ENCODE data around the gene TACO1.

DNA sequence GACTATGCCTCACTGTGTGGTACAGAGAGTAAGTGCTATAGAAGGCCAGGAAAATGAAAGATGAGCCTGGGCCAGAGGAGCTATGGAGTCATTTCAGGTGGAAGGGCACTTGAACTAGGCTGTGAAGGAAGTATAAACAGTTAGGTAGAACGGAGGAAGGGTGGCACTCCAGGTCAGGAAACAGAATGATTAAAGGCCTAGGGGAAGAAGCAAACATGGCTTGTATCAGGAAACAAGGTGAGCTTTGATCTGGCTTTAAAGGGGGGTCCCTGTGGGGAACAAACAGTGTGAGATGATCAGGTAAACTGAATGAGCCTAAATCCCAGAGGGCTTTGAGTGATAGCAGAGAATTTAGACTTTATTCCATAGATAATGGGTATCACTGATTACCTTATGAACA lies 38.4 kb downstream of the TACO1 start:
- TF ChIP-seq, protein P1, sequence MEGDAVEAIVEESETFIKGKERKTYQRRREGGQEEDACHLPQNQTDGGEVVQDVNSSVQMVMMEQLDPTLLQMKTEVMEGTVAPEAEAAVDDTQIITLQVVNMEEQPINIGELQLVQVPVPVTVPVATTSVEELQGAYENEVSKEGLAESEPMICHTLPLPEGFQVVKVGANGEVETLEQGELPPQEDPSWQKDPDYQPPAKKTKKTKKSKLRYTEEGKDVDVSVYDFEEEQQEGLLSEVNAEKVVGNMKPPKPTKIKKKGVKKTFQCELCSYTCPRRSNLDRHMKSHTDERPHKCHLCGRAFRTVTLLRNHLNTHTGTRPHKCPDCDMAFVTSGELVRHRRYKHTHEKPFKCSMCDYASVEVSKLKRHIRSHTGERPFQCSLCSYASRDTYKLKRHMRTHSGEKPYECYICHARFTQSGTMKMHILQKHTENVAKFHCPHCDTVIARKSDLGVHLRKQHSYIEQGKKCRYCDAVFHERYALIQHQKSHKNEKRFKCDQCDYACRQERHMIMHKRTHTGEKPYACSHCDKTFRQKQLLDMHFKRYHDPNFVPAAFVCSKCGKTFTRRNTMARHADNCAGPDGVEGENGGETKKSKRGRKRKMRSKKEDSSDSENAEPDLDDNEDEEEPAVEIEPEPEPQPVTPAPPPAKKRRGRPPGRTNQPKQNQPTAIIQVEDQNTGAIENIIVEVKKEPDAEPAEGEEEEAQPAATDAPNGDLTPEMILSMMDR (tag by site-specific recombination; IDR thresholded peaks at IDR 0.05): no peak
- TF ChIP-seq, protein P2, sequence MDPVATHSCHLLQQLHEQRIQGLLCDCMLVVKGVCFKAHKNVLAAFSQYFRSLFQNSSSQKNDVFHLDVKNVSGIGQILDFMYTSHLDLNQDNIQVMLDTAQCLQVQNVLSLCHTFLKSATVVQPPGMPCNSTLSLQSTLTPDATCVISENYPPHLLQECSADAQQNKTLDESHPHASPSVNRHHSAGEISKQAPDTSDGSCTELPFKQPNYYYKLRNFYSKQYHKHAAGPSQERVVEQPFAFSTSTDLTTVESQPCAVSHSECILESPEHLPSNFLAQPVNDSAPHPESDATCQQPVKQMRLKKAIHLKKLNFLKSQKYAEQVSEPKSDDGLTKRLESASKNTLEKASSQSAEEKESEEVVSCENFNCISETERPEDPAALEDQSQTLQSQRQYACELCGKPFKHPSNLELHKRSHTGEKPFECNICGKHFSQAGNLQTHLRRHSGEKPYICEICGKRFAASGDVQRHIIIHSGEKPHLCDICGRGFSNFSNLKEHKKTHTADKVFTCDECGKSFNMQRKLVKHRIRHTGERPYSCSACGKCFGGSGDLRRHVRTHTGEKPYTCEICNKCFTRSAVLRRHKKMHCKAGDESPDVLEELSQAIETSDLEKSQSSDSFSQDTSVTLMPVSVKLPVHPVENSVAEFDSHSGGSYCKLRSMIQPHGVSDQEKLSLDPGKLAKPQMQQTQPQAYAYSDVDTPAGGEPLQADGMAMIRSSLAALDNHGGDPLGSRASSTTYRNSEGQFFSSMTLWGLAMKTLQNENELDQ (tag by site-specific recombination; IDR thresholded peaks at IDR 0.05; ENCODE audit: low read depth): no peak
- no peak for TF ChIP-seq ZNF202 (tag by site-specific recombination; IDR thresholded peaks at IDR 0.05; ENCODE audit: borderline replicate concordance)
- no peak for TF ChIP-seq ZNF707 (tag by site-specific recombination; IDR thresholded peaks at IDR 0.05)
- no peak for TF ChIP-seq ZNF350 (tag by site-specific recombination; IDR thresholded peaks at IDR 0.05)
- TF ChIP-seq SP2 (tag by site-specific recombination; IDR thresholded peaks at IDR 0.05): no peak
- no peak for TF ChIP-seq KLF1 (tag by site-specific recombination; IDR thresholded peaks at IDR 0.05)
- TF ChIP-seq ZNF423 (tag by site-specific recombination; IDR thresholded peaks at IDR 0.05): no peak
- no peak for TF ChIP-seq ZNF530 (tag by site-specific recombination; IDR thresholded peaks at IDR 0.05; ENCODE audit: low read depth)
- no peak for TF ChIP-seq GLI2 (tag by site-specific recombination; IDR thresholded peaks at IDR 0.05; ENCODE audit: borderline replicate concordance, low read depth)
- TF ChIP-seq ZFP37 (tag by site-specific recombination; IDR thresholded peaks at IDR 0.05): no peak
- no peak for TF ChIP-seq ZNF169 (tag by site-specific recombination; IDR thresholded peaks at IDR 0.05)
- TF ChIP-seq, protein P3, sequence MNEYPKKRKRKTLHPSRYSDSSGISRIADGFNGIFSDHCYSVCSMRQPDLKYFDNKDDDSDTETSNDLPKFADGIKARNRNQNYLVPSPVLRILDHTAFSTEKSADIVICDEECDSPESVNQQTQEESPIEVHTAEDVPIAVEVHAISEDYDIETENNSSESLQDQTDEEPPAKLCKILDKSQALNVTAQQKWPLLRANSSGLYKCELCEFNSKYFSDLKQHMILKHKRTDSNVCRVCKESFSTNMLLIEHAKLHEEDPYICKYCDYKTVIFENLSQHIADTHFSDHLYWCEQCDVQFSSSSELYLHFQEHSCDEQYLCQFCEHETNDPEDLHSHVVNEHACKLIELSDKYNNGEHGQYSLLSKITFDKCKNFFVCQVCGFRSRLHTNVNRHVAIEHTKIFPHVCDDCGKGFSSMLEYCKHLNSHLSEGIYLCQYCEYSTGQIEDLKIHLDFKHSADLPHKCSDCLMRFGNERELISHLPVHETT (tag by site-specific recombination; IDR thresholded peaks at IDR 0.05): no peak
